ENCODE results near the gene ITCH.
"Not testable (repeated sequence)": the region's sequence is repeated elsewhere in the genome, so short reads cannot be mapped to it uniquely, and the experiment has no call there.

ITCH gene

GRCh38 chr20:34412453-34412852 is 49.4 kb downstream of the ITCH start:
- no peak for DNase-seq (ENCODE audit: low read depth in 2 of 2, low spot score in 1 of 2)

- DNase-seq (ENCODE audit: low read depth in 2 of 2, low spot score in 1 of 2) = not testable (repeated sequence)
Observed at GRCh38 chr20:34414525-34414924, 51.5 kb downstream of the ITCH start.

- no peak for DNase-seq (ENCODE audit: low read depth in 2 of 2, low spot score in 1 of 2)
Observed at GRCh38 chr20:34415079-34415478, 52.0 kb downstream of the ITCH start.

GRCh38 chr20:34420146-34420545 is 57.1 kb downstream of the ITCH start:
- no peak for DNase-seq (ENCODE audit: low read depth in 2 of 2, low spot score in 1 of 2)

GRCh38 chr20:34420975-34421374 is 57.9 kb downstream of the ITCH start:
- no peak for DNase-seq (ENCODE audit: low read depth in 2 of 2, low spot score in 1 of 2)

- DNase-seq (ENCODE audit: low read depth in 2 of 2, low spot score in 1 of 2) = no peak
Observed at GRCh38 chr20:34421766-34422466, 58.8 kb downstream of the ITCH start.

GRCh38 chr20:34425032-34425690 is 62.1 kb downstream of the ITCH start:
- DNase-seq (ENCODE audit: low read depth in 2 of 2, low spot score in 1 of 2) = not testable (repeated sequence)

- no peak for DNase-seq (ENCODE audit: low read depth in 2 of 2, low spot score in 1 of 2)
Observed at GRCh38 chr20:34426026-34426425, 63.0 kb downstream of the ITCH start.

- DNase-seq (ENCODE audit: low read depth in 2 of 2, low spot score in 1 of 2) = no peak
Observed at GRCh38 chr20:34427331-34427730, 64.3 kb downstream of the ITCH start.

- DNase-seq (ENCODE audit: low read depth in 2 of 2, low spot score in 1 of 2) = no peak
Observed at GRCh38 chr20:34427784-34428183, 64.7 kb downstream of the ITCH start.

GRCh38 chr20:34431168-34431567 is 68.1 kb downstream of the ITCH start:
- DNase-seq (ENCODE audit: low read depth in 2 of 2, low spot score in 1 of 2) = no peak

- DNase-seq (ENCODE audit: low read depth in 2 of 2, low spot score in 1 of 2) = not testable (repeated sequence)
Observed at GRCh38 chr20:34432663-34433062, 69.6 kb downstream of the ITCH start.

- DNase-seq (ENCODE audit: low read depth in 2 of 2, low spot score in 1 of 2) = no peak
Observed at GRCh38 chr20:34433391-34433790, 70.3 kb downstream of the ITCH start.

- no peak for DNase-seq (ENCODE audit: low read depth in 2 of 2, low spot score in 1 of 2)
Observed at GRCh38 chr20:34435589-34435988, 72.5 kb downstream of the ITCH start.

GRCh38 chr20:34437330-34437986 is 74.4 kb downstream of the ITCH start:
- DNase-seq (ENCODE audit: low read depth in 2 of 2, low spot score in 1 of 2) = no peak

- DNase-seq (ENCODE audit: low read depth in 2 of 2, low spot score in 1 of 2) = no peak
Observed at GRCh38 chr20:34439168-34439567, 76.1 kb downstream of the ITCH start.

GRCh38 chr20:34441423-34441822 is 78.3 kb downstream of the ITCH start:
- DNase-seq (ENCODE audit: low read depth in 2 of 2, low spot score in 1 of 2) = not testable (repeated sequence)

GRCh38 chr20:34443546-34443945 is 80.5 kb downstream of the ITCH start:
- no peak for DNase-seq (ENCODE audit: low read depth in 2 of 2, low spot score in 1 of 2)

GRCh38 chr20:34445177-34446065 is 82.3 kb downstream of the ITCH start:
- DNase-seq (ENCODE audit: low read depth in 2 of 2, low spot score in 1 of 2) = no peak

- no peak for DNase-seq (ENCODE audit: low read depth in 2 of 2, low spot score in 1 of 2)
Observed at GRCh38 chr20:34448517-34448916, 85.4 kb downstream of the ITCH start.
